GM12891 (cell line): ENCODE results near the gene SNX19.

Source experiments
- POLR2A ChIP-seq: IDR thresholded peaks from 2 replicates; pipeline ENCODE4 v1.6.1; 2011; ENCODE audit warnings: low read depth, low read length, control low read depth
- POLR2AphosphoS5 ChIP-seq: IDR thresholded peaks from 2 replicates; pipeline ENCODE4 v1.6.1; 2011; ENCODE audit warnings: low read depth, low read length, control low read depth
- SPI1 ChIP-seq: IDR thresholded peaks from 2 replicates; pipeline ENCODE4 v1.6.1; 2011; ENCODE audit warnings: low read depth, low read length, control low read depth
- TAF1 ChIP-seq: IDR thresholded peaks from 2 replicates; pipeline ENCODE4 v1.6.1; 2011; ENCODE audit warnings: low read depth, low read length, control low read depth

DNA sequence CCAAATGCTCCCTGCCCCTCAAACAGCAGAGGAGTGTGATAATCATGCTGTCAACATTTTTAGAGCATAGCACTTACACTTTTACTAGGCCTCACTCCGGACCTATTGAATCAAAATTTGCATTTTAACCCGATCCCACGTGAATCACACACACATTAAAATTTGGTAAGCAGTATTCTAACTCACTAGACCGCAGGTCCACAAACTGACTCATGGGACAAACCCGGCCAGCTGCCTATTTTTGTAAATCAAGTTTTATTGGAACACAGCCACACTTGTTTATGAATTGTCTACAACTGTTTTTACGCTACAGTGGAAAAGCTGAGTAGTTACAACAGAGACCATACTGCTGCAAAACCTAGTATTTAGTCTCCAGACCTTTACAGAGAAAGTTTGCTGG is 43.3 kb downstream of the SNX19 start:
- no peak for TF ChIP-seq POLR2AphosphoS5
- TF ChIP-seq POLR2A: no peak
- TF ChIP-seq TAF1: no peak
- no peak for TF ChIP-seq SPI1
